H9 (cell line): ENCODE data around the gene MIEF1. TPM values are rescaled to one million over a fixed set of nuclear protein-coding genes. Genes with fewer than 3 reads are reported as not detected.

Experiments used
- DNase-seq: peaks from one replicate; pipeline ENCODE4 v3.0.0-alpha.2; 2017
- H2AFZ ChIP-seq: one replicate; pipeline ENCODE4 v1.6.1; 2013; ENCODE audit warnings: mild to moderate bottlenecking, low read length, control low read depth, moderate library complexity
- H2AK5ac ChIP-seq: 2 replicates; pipeline ENCODE4 v1.6.1; 2013; ENCODE audit warnings: low read length, control low read depth, mixed read lengths; ENCODE audit not compliant: insufficient read length
- H2BK120ac ChIP-seq: one replicate; pipeline ENCODE4 v1.6.1; 2013; ENCODE audit warnings: low read depth, mild to moderate bottlenecking, low read length, control low read depth, inconsistent platforms; ENCODE audit not compliant: poor library complexity, severe bottlenecking
- H2BK12ac ChIP-seq: 2 replicates; pipeline ENCODE4 v1.6.1; 2013; ENCODE audit warnings: low read length, control low read depth, mixed read lengths, low read depth; ENCODE audit not compliant: insufficient read length
- H2BK15ac ChIP-seq: 2 replicates; pipeline ENCODE4 v1.6.1; 2013; ENCODE audit warnings: low read depth, low read length, control low read depth
- H2BK20ac ChIP-seq: one replicate; pipeline ENCODE4 v1.6.1; 2013; ENCODE audit warnings: low read depth, mild to moderate bottlenecking, low read length, control low read depth, inconsistent platforms; ENCODE audit not compliant: poor library complexity, severe bottlenecking
- H2BK5ac ChIP-seq: 2 replicates; pipeline ENCODE4 v1.6.1; 2013; ENCODE audit warnings: low read length, control low read depth, mixed read lengths; ENCODE audit not compliant: insufficient read length
- H3K14ac ChIP-seq: 2 replicates; pipeline ENCODE4 v1.6.1; 2013; ENCODE audit warnings: low read length, control low read depth; ENCODE audit not compliant: insufficient read depth
- H3K18ac ChIP-seq: 2 replicates; pipeline ENCODE4 v1.6.1; 2013; ENCODE audit warnings: low read depth, mild to moderate bottlenecking, mixed read lengths, low read length, control low read depth; ENCODE audit not compliant: insufficient read length
- H3K23ac ChIP-seq: 2 replicates; pipeline ENCODE4 v1.6.1; 2013; ENCODE audit warnings: low read length, control low read depth, mixed read lengths, low read depth; ENCODE audit not compliant: insufficient read length
- H3K23me2 ChIP-seq: 2 replicates; pipeline ENCODE4 v1.6.1; 2013; ENCODE audit warnings: low read depth, mild to moderate bottlenecking, mixed read lengths, low read length, control low read depth; ENCODE audit not compliant: insufficient read length, poor library complexity, severe bottlenecking
- H3K27ac ChIP-seq: 2 replicates; pipeline ENCODE4 v1.5.1; 2013; ENCODE audit warnings: low read length, control low read depth, mixed read lengths, low read depth; ENCODE audit not compliant: insufficient read length
- H3K27me3 ChIP-seq: 2 replicates; pipeline ENCODE4 v1.6.1; 2013; ENCODE audit warnings: low read length, control low read depth, inconsistent platforms; ENCODE audit not compliant: insufficient read depth
- H3K4ac ChIP-seq: 2 replicates; pipeline ENCODE4 v1.6.1; 2013; ENCODE audit warnings: low read depth, mild to moderate bottlenecking, control low read depth, inconsistent platforms, low read length, moderate library complexity
- H3K4me1 ChIP-seq: 2 replicates; pipeline ENCODE4 v1.6.1; 2013; ENCODE audit warnings: low read length, control low read depth, inconsistent platforms; ENCODE audit not compliant: insufficient read depth
- H3K4me2 ChIP-seq: 2 replicates; pipeline ENCODE4 v1.6.1; 2013; ENCODE audit warnings: low read length, control low read depth, mixed read lengths; ENCODE audit not compliant: insufficient read length, insufficient read depth
- H3K56ac ChIP-seq: 2 replicates; pipeline ENCODE4 v1.6.1; 2013; ENCODE audit warnings: low read depth, mild to moderate bottlenecking, mixed read lengths, low read length, control low read depth; ENCODE audit not compliant: insufficient read length
- H3K79me1 ChIP-seq: 2 replicates; pipeline ENCODE4 v1.6.1; 2013; ENCODE audit warnings: low read depth, mild to moderate bottlenecking, moderate library complexity, low read length, control low read depth, inconsistent platforms; ENCODE audit not compliant: insufficient read depth, poor library complexity, severe bottlenecking
- H3K79me2 ChIP-seq: 2 replicates; pipeline ENCODE4 v1.6.1; 2013; ENCODE audit warnings: low read length, control low read depth, inconsistent platforms; ENCODE audit not compliant: insufficient read depth
- H3K9ac ChIP-seq: 2 replicates; pipeline ENCODE4 v1.6.1; 2013; ENCODE audit warnings: low read length, control low read depth, mixed read lengths; ENCODE audit not compliant: insufficient read length; ENCODE audit errors: extremely low read depth
- H3K9me3 ChIP-seq: one replicate; pipeline ENCODE4 v1.6.1; 2013; ENCODE audit warnings: low read depth, low read length, inconsistent platforms; ENCODE audit not compliant: control insufficient read depth
- H3T11ph ChIP-seq: one replicate; pipeline ENCODE4 v1.6.1; 2013; ENCODE audit warnings: mild to moderate bottlenecking, low read length, control low read depth, inconsistent platforms
- H4K20me1 ChIP-seq: one replicate; pipeline ENCODE4 v1.6.1; 2013; ENCODE audit not compliant: control insufficient read depth, insufficient read length, insufficient read depth
- H4K5ac ChIP-seq: 2 replicates; pipeline ENCODE4 v1.6.1; 2013; ENCODE audit warnings: low read depth, mild to moderate bottlenecking, mixed read lengths, low read length, control low read depth; ENCODE audit not compliant: insufficient read length
- H4K8ac ChIP-seq: replicated peaks from 2 replicates; pipeline ENCODE4 v1.6.1; 2013; ENCODE audit warnings: low read length, control low read depth, mixed read lengths, low read depth; ENCODE audit not compliant: insufficient read length
- H4K91ac ChIP-seq: 2 replicates; pipeline ENCODE4 v1.6.1; 2013; ENCODE audit warnings: low read depth, mild to moderate bottlenecking, moderate library complexity, mixed read lengths, low read length, control low read depth; ENCODE audit not compliant: insufficient read length
- H3K27ac Mint-ChIP-seq, 3 experiments: 2 replicates in 2 of 3; 3 replicates in 1 of 3; pipeline ENCODE4 v1.8.0; 2020 to 2021; ENCODE audit warnings: mixed read lengths in 3 of 3, mild to moderate bottlenecking in 1 of 3, moderate library complexity in 1 of 3
- H3K27me3 Mint-ChIP-seq: 2 replicates; pipeline ENCODE4 v1.8.0; 2021; ENCODE audit warnings: low read depth, mild to moderate bottlenecking, moderate library complexity, mixed read lengths
- H3K36me3 Mint-ChIP-seq, 3 experiments: 2 replicates in 2 of 3; 3 replicates in 1 of 3; pipeline ENCODE4 v1.8.0; 2020 to 2021; ENCODE audit warnings: low read depth in 3 of 3, mixed read lengths in 3 of 3; ENCODE audit not compliant: insufficient read depth in 1 of 3
- H3K4me1 Mint-ChIP-seq, 2 experiments: 2 replicates each; pipeline ENCODE4 v1.8.0; 2020; ENCODE audit warnings: mixed read lengths in 2 of 2
- H3K4me3 Mint-ChIP-seq, 2 experiments: 2 replicates in 1 of 2; 3 replicates in 1 of 2; pipeline ENCODE4 v1.8.0; 2020 to 2021; ENCODE audit warnings: mild to moderate bottlenecking in 2 of 2, mixed read lengths in 2 of 2, moderate library complexity in 1 of 2
- H3K9me3 Mint-ChIP-seq, 2 experiments: 2 replicates in 1 of 2; 3 replicates in 1 of 2; pipeline ENCODE4 v1.8.0; 2020; ENCODE audit warnings: mild to moderate bottlenecking in 2 of 2, mixed read lengths in 2 of 2, moderate library complexity in 1 of 2
- CTCF ChIP-seq: fragments of 200-600 bp; sonication (generic); conservative IDR thresholded peaks from 3 replicates; pipeline ENCODE4 v1.8.0; 2021; ENCODE audit warnings: antibody characterized with exemption, mild to moderate bottlenecking
- WGBS: extraction: QIAGEN DNeasy Blood & Tissue Kit; methylation state at CpG from one replicate; pipeline ENCODE4 v1.1.7; 2013; ENCODE audit warnings: missing lambda C conversion rate, low lambda C conversion rate, mixed read lengths; ENCODE audit not compliant: insufficient read length; ENCODE audit errors: extremely low coverage; 5-methylcytosine and 5-hydroxymethylcytosine counted together
- total RNA-seq: library from RNA; stranded (reverse); gene quantifications from 2 replicates; pipeline ENCODE4 v1.2.1, GENCODE V29; 2021

MIEF1 gene
- total RNA-seq, 1 experiment from 2014 or later, result 32.6 TPM

- Mint-ChIP-seq H3K36me3 (peaks cover 0 to 2% (median 0%) of the 10 kb centered on the region in 3 experiments; a peak in 1 of 7 replicates), H3K9me3 (peaks cover 0 to 3% of the 10 kb centered on the region in 2 experiments; a peak in 1 of 5 replicates), H3K27ac (no peak overlapping the region), H3K4me3 (no peak overlapping the region), H3K27me3 (peaks cover 84% of the 10 kb centered on the region), H3K4me1 (peaks cover 7 to 12% of the 10 kb centered on the region in 2 experiments)
- Histone ChIP-seq H3K79me1 (no peaks in the 10 kb centered on the region), H3K27me3 (peaks cover 8% of the 10 kb centered on the region), H3K4me1 (no peaks in the 10 kb centered on the region; the same call in 1 of the 2 replicates), H2AK5ac (no peak overlapping the region), H3K14ac (no peak overlapping the region), H4K20me1 (no peaks in the 10 kb centered on the region), H2AFZ (no peak overlapping the region), H3K23me2 (peaks cover 8% of the 10 kb centered on the region), H4K5ac (no peak overlapping the region), H2BK15ac (no peak overlapping the region), H3K56ac (no peak overlapping the region), H3K18ac (no peak overlapping the region), H2BK120ac (no peak overlapping the region), H3K23ac (no peak overlapping the region), H3K9ac (no peak overlapping the region), H3T11ph (no peak overlapping the region), H3K79me2 (no peaks in the 10 kb centered on the region), H2BK12ac (no peak overlapping the region), H3K9me3 (no peaks in the 10 kb centered on the region), H3K27ac (no peak overlapping the region), H2BK20ac (no peak overlapping the region), H4K8ac (no peak overlapping the region), H3K4ac (no peak overlapping the region), H3K4me2 (no peak overlapping the region), H4K91ac (no peak overlapping the region), H2BK5ac (no peak overlapping the region)
- DNase-seq, result no peak
- no peak for TF ChIP-seq CTCF
- no CpG with 5 or more reads among the region's 2 CpGs for WGBS
Measured at GRCh38 chr22:39498368-39498767, 3.7 kb upstream of the MIEF1 start.
